ENCODE results near the gene CLDN20.

Gene CLDN20

GRCh38 chr6:155269765-155270164 lies 6.0 kb downstream of the CLDN20 start:
- no peak for DNase-seq (ENCODE audit: low read depth in 3 of 3)

- DNase-seq (ENCODE audit: low read depth in 3 of 3), result no peak
Observed at GRCh38 chr6:155270561-155271091, 6.8 kb downstream of the CLDN20 start.

DNA sequence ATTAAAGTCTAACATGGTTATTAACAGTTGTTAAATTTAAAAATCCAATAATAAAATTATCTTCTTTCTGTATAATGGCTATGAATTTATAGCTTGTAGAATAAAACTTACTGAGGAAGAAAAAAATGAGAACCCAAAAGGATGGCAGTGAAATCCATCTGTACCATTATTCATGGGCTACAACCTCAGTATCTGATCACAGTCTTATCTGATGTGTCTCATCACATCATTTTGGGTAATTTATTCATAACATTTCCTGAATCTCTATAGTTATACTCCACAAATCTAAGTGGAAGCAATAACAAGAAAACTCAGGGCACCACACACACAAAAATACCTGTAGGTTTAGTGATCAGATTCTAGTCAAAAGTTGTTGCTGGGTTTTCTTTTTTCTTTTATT lies 7.3 kb downstream of the CLDN20 start:
- DNase-seq (ENCODE audit: low read depth in 3 of 3), result no peak

- no peak for DNase-seq (ENCODE audit: low read depth in 3 of 3)
Observed at GRCh38 chr6:155272353-155273232, 8.8 kb downstream of the CLDN20 start.

DNA sequence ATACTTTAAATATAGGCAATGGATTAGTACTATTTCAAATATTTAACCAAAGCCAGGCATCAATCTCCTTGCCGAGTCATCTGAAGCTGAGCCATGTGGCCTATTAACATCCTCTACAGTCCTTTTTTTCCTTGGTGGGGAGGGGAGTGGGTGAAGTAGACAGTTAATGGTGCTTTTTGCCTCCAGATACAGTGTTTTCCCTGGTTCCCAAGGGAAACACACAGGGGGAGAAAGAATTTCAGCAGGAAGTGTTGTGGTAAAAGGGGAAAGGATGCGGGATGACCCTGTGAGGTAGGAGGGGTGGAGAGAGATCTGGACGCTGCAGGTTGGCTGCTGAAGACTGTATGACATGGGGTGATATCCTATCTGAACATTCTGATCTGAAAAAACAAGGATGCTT lies 9.6 kb downstream of the CLDN20 start:
- no peak for DNase-seq (ENCODE audit: low read depth in 3 of 3)

- no peak for DNase-seq (ENCODE audit: low read depth in 3 of 3)
Observed at GRCh38 chr6:155274106-155274505, 10.3 kb downstream of the CLDN20 start.

DNA sequence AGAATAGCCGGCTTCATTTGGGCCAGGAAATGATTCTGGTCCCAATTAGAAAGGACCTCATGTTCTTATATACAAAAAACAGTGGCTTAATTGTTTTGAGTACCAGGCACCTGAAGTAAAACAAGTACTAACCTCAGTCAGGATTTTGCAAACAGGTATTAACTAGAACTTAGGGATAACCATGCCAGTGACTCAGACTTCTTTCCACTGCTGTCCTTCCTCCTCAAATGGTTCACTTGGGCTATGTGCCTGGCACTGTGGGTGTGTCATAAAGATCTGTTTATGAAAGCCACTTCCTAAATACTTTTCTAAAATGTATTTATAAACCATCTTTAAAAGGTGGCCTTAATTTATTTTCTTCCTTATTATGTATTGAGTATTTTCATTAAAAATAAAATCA lies 10.7 kb downstream of the CLDN20 start:
- no peak for DNase-seq (ENCODE audit: low read depth in 3 of 3)

DNA sequence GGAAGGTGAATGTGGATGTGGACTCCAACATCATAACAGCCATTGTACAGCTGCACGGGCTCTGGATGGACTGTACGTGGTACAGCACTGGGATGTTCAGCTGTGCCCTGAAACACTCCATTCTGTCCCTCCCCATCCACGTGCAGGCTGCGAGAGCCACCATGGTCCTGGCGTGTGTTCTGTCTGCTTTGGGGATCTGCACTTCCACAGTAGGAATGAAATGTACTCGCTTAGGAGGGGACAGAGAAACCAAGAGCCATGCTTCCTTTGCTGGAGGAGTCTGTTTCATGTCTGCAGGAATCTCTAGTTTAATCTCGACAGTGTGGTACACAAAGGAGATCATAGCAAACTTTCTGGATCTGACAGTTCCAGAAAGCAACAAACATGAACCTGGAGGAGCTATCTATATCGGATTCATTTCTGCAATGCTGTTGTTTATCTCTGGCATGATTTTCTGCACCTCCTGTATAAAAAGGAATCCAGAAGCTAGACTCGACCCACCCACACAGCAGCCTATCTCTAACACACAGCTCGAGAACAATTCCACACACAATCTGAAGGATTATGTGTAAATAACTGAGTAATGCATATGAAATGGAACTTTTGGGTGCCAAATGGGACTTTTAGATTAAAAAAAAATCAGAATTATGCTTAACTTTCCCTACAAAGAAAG lies 12.1 kb downstream of the CLDN20 start:
- DNase-seq (ENCODE audit: low read depth in 3 of 3), result no peak

DNA sequence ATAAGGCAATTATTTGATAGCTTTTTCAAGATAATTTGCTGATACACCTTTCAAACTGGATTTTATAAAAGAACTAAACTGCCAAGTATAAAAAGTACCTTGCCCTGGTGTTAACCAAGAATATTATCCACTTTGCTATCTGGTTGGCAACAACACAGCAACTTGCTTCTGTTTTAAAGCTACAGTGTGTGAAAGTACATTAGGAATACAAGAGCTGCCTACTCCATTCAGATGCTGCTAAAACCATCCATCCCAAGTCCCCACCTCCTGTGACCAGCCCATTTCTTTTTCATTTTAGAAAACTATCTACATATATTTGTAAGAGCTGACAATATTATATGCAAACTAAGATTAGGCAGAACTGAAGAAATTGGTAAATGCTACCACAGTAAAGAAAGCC lies 12.8 kb downstream of the CLDN20 start:
- DNase-seq (ENCODE audit: low read depth in 3 of 3), result no peak

DNA sequence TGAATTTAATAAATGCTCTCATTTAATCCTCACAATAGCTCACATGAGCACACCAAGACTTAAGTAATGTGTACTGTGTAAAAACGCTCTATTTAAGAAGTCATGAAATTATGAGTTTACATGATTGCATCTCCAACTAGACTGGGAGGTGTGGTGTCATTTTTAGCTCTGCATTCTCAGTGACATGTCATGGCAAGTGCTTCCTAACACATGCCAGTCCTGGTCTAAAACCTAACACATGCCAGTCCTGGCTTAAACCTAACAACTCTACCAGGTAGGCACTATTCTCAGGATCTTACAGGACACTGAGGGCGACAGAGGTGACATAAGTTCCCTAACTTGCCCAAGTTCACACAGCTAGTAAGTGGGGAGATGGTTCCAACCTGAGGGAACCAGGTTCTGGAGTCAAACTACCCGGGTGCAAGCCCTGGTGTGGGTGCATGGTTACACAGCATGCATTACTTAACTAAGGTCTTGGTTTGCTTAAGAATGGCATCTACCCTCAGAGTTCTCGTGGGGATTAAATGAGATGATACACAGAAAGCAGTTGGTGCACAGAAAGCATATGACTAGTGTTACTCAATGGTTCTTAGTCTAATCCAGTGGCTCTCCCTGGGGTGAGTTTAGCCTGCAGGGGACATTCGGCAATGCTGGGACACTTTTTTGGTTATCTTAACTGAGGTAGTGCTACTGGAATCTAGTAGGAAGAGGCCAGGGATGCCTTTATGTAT lies 14.7 kb downstream of the CLDN20 start:
- DNase-seq (ENCODE audit: low read depth in 3 of 3), result no peak

- DNase-seq (ENCODE audit: low read depth in 3 of 3), result no peak
Observed at GRCh38 chr6:155284775-155285174, 21.0 kb downstream of the CLDN20 start.

GRCh38 chr6:155287762-155288161 lies 23.9 kb downstream of the CLDN20 start:
- no peak for DNase-seq (ENCODE audit: low read depth in 3 of 3)

- no peak for DNase-seq (ENCODE audit: low read depth in 3 of 3)
Observed at GRCh38 chr6:155290491-155290890, 26.7 kb downstream of the CLDN20 start.

DNA sequence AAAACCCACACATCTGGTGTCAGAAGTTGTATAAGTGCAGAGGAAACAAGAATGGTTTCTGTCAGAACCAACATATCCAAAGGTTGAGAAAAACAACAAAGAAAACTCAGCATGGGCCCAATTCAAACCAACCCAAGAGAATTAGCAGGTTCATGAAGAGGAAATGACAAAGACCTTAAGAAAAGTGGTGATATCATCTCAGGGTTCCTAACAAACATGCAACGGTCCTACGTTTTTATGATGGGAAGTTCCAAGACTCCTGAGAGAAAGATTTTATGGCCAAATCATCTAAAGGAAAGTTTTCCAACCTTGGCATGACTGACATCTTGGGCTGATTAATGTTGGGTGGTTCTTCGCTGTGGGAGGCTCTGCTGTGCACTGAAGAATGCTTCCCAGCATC lies 27.5 kb downstream of the CLDN20 start:
- no peak for DNase-seq (ENCODE audit: low read depth in 3 of 3)

GRCh38 chr6:155292711-155293110 lies 28.9 kb downstream of the CLDN20 start:
- DNase-seq (ENCODE audit: low read depth in 3 of 3), result no peak

- DNase-seq (ENCODE audit: low read depth in 3 of 3), result no peak
Observed at GRCh38 chr6:155297669-155298068, 33.9 kb downstream of the CLDN20 start.

DNA sequence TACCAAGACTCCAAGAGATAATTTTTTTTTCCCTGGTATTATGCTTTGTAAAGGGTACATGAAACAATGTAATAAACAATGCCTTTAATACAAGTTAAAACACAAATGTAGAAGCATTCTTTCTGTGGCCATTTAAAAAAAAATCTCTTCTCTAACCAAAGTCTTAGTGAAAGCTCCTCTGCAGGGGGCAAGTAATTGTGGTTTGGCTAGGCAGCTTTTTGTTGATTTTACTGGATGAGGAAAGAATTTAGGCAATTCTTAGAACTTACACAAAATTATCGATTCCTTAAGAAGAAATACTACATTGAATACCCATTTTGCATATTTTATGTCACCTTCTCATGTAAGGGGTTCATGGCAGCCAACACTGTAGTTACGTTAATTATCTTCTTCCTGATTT lies 38.1 kb downstream of the CLDN20 start:
- DNase-seq (ENCODE audit: low read depth in 3 of 3), result no peak

DNA sequence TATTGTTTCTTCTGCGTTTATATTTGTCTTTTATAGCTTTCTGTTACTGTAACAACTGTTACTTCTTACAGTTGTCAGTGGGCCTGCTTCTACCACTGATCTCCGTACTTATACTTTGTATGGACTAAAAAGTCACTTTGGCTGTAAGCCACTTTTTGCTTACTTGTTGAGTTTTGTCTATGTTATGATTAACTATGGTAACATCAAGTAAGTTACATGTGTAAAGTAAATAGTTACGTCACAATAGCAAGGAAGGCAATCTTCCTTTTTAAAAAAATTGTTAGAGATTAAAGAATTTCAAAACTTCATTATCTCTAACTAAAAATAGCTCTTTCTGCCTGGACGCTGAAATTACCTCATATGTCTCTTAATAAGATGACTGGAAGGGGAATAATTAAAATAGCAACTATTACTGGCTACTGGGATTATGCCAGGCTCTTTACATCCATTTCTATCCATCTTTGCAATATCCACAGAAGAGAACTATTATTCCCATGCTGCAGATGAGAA lies 39.6 kb downstream of the CLDN20 start:
- no peak for DNase-seq (ENCODE audit: low read depth in 3 of 3)

- no peak for DNase-seq (ENCODE audit: low read depth in 3 of 3)
Observed at GRCh38 chr6:155306958-155307357, 43.1 kb downstream of the CLDN20 start.

DNA sequence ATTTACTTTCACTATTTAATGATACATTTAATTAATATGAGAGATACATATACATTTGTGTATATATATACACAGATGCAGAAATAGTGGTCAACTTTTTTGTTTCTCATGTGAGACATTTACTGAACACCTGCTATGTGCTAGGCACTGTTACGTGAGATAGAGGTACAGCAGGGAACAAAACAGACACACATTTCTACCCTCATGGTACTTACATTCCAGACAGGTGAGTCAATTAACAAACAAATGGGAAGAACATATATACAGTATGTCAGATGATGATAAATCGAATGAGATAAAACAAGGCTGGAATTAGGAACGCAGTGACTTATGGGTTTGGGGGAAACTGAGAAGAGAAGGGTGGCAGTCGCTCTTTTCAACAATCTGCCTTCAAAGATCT lies 45.3 kb downstream of the CLDN20 start:
- DNase-seq (ENCODE audit: low read depth in 3 of 3), result no peak

- DNase-seq (ENCODE audit: low read depth in 3 of 3), result no peak
Observed at GRCh38 chr6:155310596-155310995, 46.8 kb downstream of the CLDN20 start.

- DNase-seq (ENCODE audit: low read depth in 3 of 3), result no peak
Observed at GRCh38 chr6:155311086-155311485, 47.3 kb downstream of the CLDN20 start.

Data from stimulated activated CD4-positive, alpha-beta T cell treated with anti-CD3 and anti-CD28 coated beads, TNF-alpha, amount 100 ng/mL, for 48 hours (primary cell).